DMS153 treated with DMSO at 0.1 percent for 48 hours (cell line): ENCODE results near the gene RPS6KB2.
"Not testable (repeated sequence)": the region's sequence is repeated elsewhere in the genome, so short reads cannot be mapped to it uniquely, and the experiment has no call there.

ENCODE experiments used
- DNase-seq: peaks from one replicate; lab custom pipeline; 2025; ENCODE audit not compliant: unreplicated experiment; lab: John Stamatoyannopoulos, UW

RPS6KB2 gene

GRCh38 chr11:67465189-67465510 is 36.9 kb downstream of the RPS6KB2 start:
- DNase-seq: no peak

DNA sequence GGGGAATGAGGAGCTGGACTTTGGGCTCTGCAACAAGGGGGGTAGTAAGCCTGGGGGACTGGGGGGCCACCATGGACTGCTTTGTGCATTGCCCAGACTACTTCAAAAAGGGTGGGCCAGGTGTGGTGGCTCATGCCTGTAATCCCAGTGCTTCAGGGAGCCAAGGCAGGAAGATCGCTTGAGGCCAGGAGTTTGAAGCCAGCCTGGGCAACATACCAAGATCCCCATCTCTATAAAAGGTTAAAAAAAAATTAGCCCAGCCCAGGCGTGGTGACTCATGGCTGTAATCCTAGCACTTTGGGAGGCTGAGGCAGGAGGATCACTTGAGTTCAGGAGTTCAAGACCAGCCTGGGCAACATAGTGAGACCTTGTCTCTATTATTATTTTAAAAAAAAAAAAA is 37.2 kb downstream of the RPS6KB2 start:
- DNase-seq: not testable (repeated sequence)

DNA sequence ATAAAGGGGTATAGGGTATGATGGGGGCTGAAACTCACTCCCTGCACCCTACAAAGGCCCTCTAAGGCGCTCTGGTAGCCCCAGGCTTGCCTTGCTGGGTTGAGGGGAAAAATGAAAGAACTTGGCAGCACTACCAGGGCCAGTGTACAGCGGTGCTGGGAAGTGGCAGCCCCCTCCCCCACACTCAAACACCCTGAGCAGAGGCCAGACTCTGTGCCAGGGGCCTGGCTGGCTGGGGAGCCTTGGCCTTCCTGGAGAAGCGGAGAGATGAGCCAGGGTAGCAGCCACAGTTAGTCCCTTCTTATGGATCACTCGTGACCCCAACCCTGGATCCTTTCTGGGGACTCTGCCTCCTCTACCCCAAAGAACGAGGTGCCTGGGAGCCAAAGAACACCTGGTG is 38.1 kb downstream of the RPS6KB2 start:
- DNase-seq: no peak

DNA sequence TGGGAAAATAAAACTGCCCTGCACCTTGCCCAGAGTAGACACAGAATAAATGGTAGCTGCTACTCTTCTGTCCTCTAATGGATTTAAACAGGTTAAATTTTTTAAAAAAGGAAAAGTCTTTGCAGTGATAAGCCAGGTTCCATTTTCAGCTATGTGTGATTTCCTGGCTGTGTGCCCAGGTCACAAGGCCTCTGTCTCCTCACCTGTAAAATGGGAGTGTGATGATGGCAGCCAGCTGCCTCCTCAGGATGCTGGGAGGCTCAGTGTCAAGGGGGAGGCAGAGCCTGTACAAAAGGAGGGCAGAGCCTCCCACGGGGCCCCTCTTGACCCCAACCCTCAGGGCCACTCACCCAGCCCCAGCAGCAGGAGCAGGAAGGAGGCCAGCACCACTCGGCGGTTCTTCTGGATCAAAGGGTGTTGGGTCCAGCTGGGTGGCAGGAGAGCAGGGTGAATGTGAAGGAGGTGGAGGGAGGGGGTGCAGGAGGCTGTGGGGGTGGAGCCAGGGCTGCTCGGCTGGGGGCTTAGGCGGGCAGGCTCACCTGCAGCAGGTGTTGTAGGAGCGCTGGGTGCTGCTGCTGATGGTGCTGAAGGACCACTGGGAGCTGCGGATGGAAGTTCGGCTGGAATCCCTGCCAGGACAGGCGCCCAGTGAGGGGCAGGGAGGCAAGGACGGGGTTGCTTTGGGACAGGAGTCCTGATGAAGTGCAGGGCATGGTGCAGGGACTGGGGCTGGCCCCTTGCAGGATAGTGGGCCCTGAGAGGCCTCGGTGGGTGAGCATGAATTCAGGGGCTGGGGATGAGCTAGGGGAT is 38.9 kb downstream of the RPS6KB2 start:
- no peak for DNase-seq

GRCh38 chr11:67468056-67468455 is 39.8 kb downstream of the RPS6KB2 start:
- no peak for DNase-seq

- DNase-seq: no peak
Observed at GRCh38 chr11:67468456-67468758, 40.1 kb downstream of the RPS6KB2 start.

GRCh38 chr11:67468759-67469507 is 40.6 kb downstream of the RPS6KB2 start, which contains the start of gene TMEM134:
TSS of gene TMEM134 (minus strand) at chr11:67469251. CDS start at chr11:67469192, 59 bp downstream.
- DNase-seq: peak; percentile 64

- no peak for DNase-seq
Observed at GRCh38 chr11:67469508-67469811, 41.2 kb downstream of the RPS6KB2 start.

DNA sequence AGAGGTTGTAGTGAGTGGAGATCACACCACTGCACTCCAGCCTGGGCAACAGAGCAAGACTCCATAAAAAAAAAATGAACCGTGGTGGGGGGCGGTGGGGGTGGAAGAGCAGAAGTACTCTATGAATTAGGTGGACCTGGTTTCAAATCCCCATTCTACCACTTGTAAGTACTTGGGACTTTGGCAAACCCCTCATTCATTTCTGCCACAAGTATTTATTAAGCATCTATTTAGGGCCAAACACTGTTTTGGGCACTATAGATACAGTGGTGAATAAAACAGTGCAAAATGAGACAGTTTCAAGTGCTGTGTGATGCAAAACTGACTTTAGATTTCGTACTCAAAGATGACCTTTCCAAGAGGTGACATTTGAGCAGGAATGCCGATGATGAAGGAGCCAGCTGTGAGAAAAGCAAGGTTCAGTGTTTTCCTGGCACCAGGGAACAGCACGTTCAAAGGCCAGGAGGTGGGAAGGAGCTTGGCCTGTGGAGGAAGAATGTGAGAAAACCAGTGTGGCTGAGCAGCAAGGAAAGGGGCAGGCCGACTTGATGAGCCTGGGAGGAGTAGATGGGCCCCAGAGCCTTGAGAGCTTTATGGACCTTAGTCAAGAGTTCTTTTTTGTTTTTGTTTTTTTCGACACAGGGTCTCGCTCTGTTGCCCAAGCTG is 42.2 kb downstream of the RPS6KB2 start:
- no peak for DNase-seq

GRCh38 chr11:67472882-67473281 is 44.6 kb downstream of the RPS6KB2 start:
- no peak for DNase-seq

GRCh38 chr11:67476692-67477091 is 48.4 kb downstream of the RPS6KB2 start:
- not testable (repeated sequence) for DNase-seq

DNA sequence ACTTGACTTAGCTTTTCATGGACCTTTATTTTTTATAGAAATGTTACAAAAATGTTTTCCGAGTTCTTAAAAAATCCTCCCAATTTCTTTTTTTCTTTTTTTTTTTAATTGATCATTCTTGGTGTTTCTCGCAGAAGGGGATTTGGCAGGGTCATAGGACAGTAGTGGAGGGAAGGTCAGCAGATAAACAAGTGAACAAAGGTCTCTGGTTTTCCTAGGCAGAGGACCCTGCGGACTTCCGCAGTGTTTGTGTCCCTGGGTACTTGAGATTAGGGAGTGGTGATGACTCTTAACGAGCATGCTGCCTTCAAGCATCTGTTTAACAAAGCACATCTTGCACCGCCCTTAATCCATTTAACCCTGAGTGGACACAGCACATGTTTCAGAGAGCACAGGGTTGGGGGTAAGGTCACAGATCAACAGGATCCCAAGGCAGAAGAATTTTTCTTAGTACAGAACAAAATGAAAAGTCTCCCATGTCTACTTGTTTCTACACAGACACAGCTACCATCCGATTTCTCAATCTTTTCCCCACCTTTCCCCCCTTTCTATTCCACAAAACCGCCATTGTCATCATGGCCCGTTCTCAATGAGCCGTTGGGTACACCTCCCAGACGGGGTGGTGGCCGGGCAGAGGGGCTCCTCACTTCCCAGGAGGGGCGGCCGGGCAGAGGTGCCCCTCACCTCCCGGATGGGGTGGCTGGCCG is 49.2 kb downstream of the RPS6KB2 start:
- not testable (repeated sequence) for DNase-seq

GRCh38 chr11:67482275-67482826 is 54.1 kb downstream of the RPS6KB2 start:
- no peak for DNase-seq

GRCh38 chr11:67482827-67483798 is 54.8 kb downstream of the RPS6KB2 start, which contains the start of gene AIP:
TSS of gene AIP (plus strand) at chr11:67483026. CDS start at chr11:67483159, 133 bp downstream.
- DNase-seq: peak; percentile 98

DNA sequence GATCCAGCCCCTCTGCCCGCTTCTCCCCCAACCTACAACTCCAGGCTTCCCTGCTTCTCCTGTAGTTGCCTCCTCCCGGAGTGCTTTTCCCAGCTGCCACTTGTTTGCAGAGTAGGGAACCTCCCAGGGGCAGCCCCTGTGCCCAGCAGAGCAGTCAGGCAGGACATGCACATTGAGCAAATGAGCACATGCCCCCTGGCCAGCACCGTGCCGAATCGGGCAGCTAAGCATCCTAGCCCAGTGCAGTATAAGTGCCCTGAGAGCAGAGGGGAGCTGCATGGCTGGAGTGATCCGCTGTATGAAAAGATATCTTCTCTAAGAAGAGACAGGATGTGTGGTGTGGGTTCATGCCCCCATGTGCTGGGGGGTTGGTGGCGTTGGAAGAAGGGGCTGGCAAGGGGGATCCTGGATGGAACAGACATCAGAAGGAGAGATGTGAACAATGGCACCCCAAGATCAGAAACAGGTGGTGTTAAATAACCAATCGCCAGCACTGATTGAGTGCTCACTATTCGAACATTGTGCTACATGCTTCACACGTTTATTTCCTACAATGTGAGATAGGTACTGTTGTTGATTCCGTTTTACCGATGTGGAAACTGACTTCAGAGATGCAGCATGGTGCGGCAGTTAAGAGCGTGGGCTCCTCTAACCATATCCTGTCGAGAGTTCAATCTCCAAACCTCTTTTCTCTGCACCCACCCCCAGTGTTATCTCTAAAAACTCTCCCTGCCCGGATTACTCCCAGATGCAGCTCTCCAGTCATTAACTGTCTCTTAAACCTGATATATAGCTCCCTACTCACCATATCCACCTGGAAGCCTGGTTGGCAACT is 55.8 kb downstream of the RPS6KB2 start:
- DNase-seq: no peak

DNA sequence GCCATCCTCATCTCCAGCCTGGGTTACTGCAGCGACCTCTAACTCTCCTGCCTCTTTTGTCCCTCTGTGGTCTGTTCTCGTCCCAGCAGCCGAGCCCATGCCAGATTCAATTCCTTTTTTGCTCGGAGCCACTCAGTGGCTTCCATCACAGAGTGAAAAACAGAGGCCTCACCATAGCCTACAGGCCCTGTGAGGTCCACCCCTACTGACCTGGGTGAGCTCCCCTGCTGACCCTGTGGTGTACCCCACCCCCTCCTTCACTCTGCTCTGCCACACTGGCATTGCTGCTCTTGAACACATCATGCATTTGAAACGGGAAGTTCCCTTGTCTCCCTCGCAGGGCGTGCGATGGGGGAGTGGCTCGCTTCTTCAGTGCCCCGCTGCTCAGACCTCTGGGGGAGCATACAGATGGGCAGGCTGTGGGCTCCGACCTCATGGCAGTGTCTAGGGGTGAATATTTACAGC is 56.6 kb downstream of the RPS6KB2 start:
- no peak for DNase-seq
